Measurements from ENCODE around the gene PHLDA1. TPM values are rescaled to one million over a fixed set of nuclear protein-coding genes. Genes with fewer than 3 reads are reported as not detected.

Gene PHLDA1
- total and polyA plus RNA-seq, 2 of the 4 experiments (the other 2 are of a cell fraction) = 27.8 to 32.4 TPM

GRCh38 chr12:76012644-76013043 is 18.9 kb downstream of the PHLDA1 start:
- H3K18ac ChIP-seq (ENCODE audit: low read depth, low read length) = no peak overlapping the region
- no peak overlapping the region for H3K4me2 ChIP-seq (ENCODE audit: low read depth, low read length)
- H2AFZ ChIP-seq (replicated peaks; ENCODE audit: low read length, poor library complexity) = no peak overlapping the region
- H3K4me1 ChIP-seq (ENCODE audit: control insufficient read depth, insufficient read depth, low read length) = peaks cover 10% of the 10 kb centered on the region
- CTCF ChIA-PET = interaction anchor here (0.6 to 1.5 kb wide), 2 partner anchors 13 to 248 kb away, joined by 3 to 7 read pairs; no protein-coding TSS in a partner anchor
- H2BK120ac ChIP-seq (ENCODE audit: low read depth, low read length) = peak overlapping the region; percentile 40
- no peak for ATAC-seq (ENCODE audit: low read depth)
- no peak overlapping the region for H4K8ac ChIP-seq (ENCODE audit: low read depth in 2 of 2, low read length in 2 of 2)
- dilution Hi-C loops (cut with HindIII; ENCODE audit: low sequenced_read_pairs, unreplicated experiment) = no loop called here
- intact Hi-C loops (cut with micrococcal nuclease) = no loop called here
- no peak overlapping the region for H3K23ac ChIP-seq (ENCODE audit: low read depth, low read length)
- POLR2A ChIA-PET (ENCODE audit: unreplicated experiment) = interaction anchor here (0.6 kb wide), 1 partner anchor 11 kb away, joined by 3 read pairs; no protein-coding TSS in a partner anchor
- H3K4ac ChIP-seq (ENCODE audit: low read depth, low read length) = peak overlapping the region; percentile 89; the same call in 1 of the 2 replicates
- no peak for DNase-seq
- H3K79me1 ChIP-seq (ENCODE audit: low read depth in 1 of 2, low read length in 2 of 2) = peaks cover 0 to 6% of the 10 kb centered on the region in 2 experiments; a peak in 2 of 4 replicates
- H3K14ac ChIP-seq (replicated peaks; ENCODE audit: low read depth, low read length) = no peak overlapping the region
- 86% methylated on average over 2 of the region's 4 CpGs; no CpG with 5 or more reads in 1 of the 2 experiments for WGBS, 2 experiments (ENCODE audit: extremely low coverage in 2 of 2, insufficient read length in 1 of 2)
- no peaks in the 10 kb centered on the region for H4K20me1 ChIP-seq (ENCODE audit: insufficient read depth, low read length)
- H3K27me3 ChIP-seq (ENCODE audit: control insufficient read depth, insufficient read depth, low read length) = no peaks in the 10 kb centered on the region
- no peak overlapping the region for H3K4me3 ChIP-seq (ENCODE audit: insufficient read depth, low read depth, low read length)
- no peak overlapping the region for H4K5ac ChIP-seq (ENCODE audit: low read depth, low read length)
- no TSS peak for BruUV-seq (replicated peaks)
- in situ Hi-C loops (cut with MboI; ENCODE audit: low sequenced_read_pairs) = no loop called here
- H2BK5ac ChIP-seq (ENCODE audit: low read depth, low read length, poor library complexity, severe bottlenecking) = no peak overlapping the region
- peaks cover 10% of the 10 kb centered on the region for H3K9me1 ChIP-seq (ENCODE audit: insufficient read depth, low read length)
- H2BK20ac ChIP-seq (ENCODE audit: low read depth, low read length) = 0 out of 2 replicates have a peak overlapping the region, but pooled peaks have one; percentile 20
- 0 out of 3 replicates have a peak overlapping the region, but pooled peaks have one; percentile 23 for H2BK15ac ChIP-seq (ENCODE audit: low read depth, low read length)
- no peak overlapping the region for H3K56ac ChIP-seq (ENCODE audit: extremely low read depth, insufficient read depth, low read length)
- peak overlapping the region; percentile 50; the same call in 1 of the 2 replicates for H2AK5ac ChIP-seq (ENCODE audit: low read depth, low read length)
- H2AK9ac ChIP-seq (replicated peaks; ENCODE audit: low read depth, low read length, poor library complexity) = no peak overlapping the region
- no peaks in the 10 kb centered on the region for H3K36me3 ChIP-seq (ENCODE audit: control insufficient read depth, insufficient read depth, low read length)
- no peak overlapping the region for H3K27ac ChIP-seq (ENCODE audit: insufficient read depth, low read length)
- TF ChIP-seq MXI1 (IDR thresholded peaks at IDR 0.05; ENCODE audit: borderline replicate concordance, low read depth, low read length) = no peak
- TF ChIP-seq SMC3 (IDR thresholded peaks at IDR 0.05; ENCODE audit: low read depth, low read length) = no peak
- TF ChIP-seq CTCF (conservative IDR thresholded peaks at IDR 0.05; ENCODE audit: low read depth, low read length) = no peak
- no peak for TF ChIP-seq RAD21 (IDR thresholded peaks at IDR 0.05; ENCODE audit: low read length)
- TF ChIP-seq MAFK (IDR thresholded peaks at IDR 0.05; ENCODE audit: low read depth, low read length) = no peak
- no peak for TF ChIP-seq POLR2A (IDR thresholded peaks at IDR 0.05; ENCODE audit: low read depth, low read length)
- peak overlapping the region; percentile 10 for H4K91ac ChIP-seq (ENCODE audit: insufficient read depth, low read depth, low read length)
- no peaks in the 10 kb centered on the region for H3K9me3 ChIP-seq (ENCODE audit: control insufficient read depth, insufficient read depth, low read length)
- no peak overlapping the region for H3K9ac ChIP-seq (ENCODE audit: low read depth, low read length)
